WTC11 (cell line): ENCODE results near the gene AFAP1L1. TPM values are rescaled to one million over a fixed set of nuclear protein-coding genes. Genes with fewer than 3 reads are reported as not detected.

Experiments
- ATAC-seq: fragments of 200-7000 bp; cut with Tn5 transposase; 2 replicates; pipeline ENCODE4 v1.10.0; 2021; ENCODE audit warnings: mild to moderate bottlenecking, moderate library complexity
- CTCF ChIA-PET: fragments of 300-600 bp; sonication (Branson Sonifier 250); formaldehyde crosslinking; loops from one replicate; lab custom pipeline; 2021; ENCODE audit warnings: antibody characterized with exemption; lab: Charles Lee
- POLR2A ChIA-PET: fragments of 350-600 bp; sonication (Branson Sonifier 250); formaldehyde crosslinking; loops from one replicate; lab custom pipeline; 2021; ENCODE audit warnings: antibody characterized with exemption; lab: Charles Lee
- DNase-seq: peaks from one replicate; pipeline ENCODE4 v3.0.0; 2021; ENCODE audit warnings: low spot score
- H3K27ac Mint-ChIP-seq: 2 replicates; pipeline ENCODE4 v1.8.0; 2021; ENCODE audit warnings: mixed read lengths
- H3K27me3 Mint-ChIP-seq: 2 replicates; pipeline ENCODE4 v1.8.0; 2021; ENCODE audit warnings: low read depth, mild to moderate bottlenecking, moderate library complexity, mixed read lengths
- H3K36me3 Mint-ChIP-seq: 2 replicates; pipeline ENCODE4 v1.8.0; 2021; ENCODE audit warnings: mixed read lengths
- H3K4me1 Mint-ChIP-seq: 2 replicates; pipeline ENCODE4 v1.8.0; 2022; ENCODE audit warnings: mixed read lengths
- H3K4me3 Mint-ChIP-seq: 2 replicates; pipeline ENCODE4 v1.8.0; 2021; ENCODE audit warnings: mild to moderate bottlenecking, moderate library complexity, mixed read lengths
- H3K9me3 Mint-ChIP-seq: 2 replicates; pipeline ENCODE4 v1.8.0; 2021; ENCODE audit warnings: mixed read lengths
- AR ChIP-seq: fragments of 250-450 bp; sonication (Bioruptor Pico); IDR thresholded peaks from 2 replicates; pipeline ENCODE4 v1.9.0; 2021; ENCODE audit warnings: mild to moderate bottlenecking
- ARID4B ChIP-seq: sonication (generic); formaldehyde crosslinking; IDR thresholded peaks from 2 replicates; pipeline ENCODE4 v1.8.0; 2023; ENCODE audit warnings: missing genetic modification reagents, mild to moderate bottlenecking, borderline replicate concordance
- E2F1 ChIP-seq: sonication (generic); formaldehyde crosslinking; IDR thresholded peaks from 2 replicates; pipeline ENCODE4 v1.8.0; 2022; ENCODE audit warnings: mild to moderate bottlenecking, missing genetic modification reagents
- E2F4 ChIP-seq: sonication (generic); formaldehyde crosslinking; IDR thresholded peaks from 2 replicates; pipeline ENCODE4 v1.8.1; 2022; ENCODE audit warnings: low read depth, mild to moderate bottlenecking, moderate library complexity, missing genetic modification reagents, borderline replicate concordance
- EMX1 ChIP-seq: fragments of 250-450 bp; sonication (Bioruptor Pico); IDR thresholded peaks from 2 replicates; pipeline ENCODE4 v1.8.0; 2021; ENCODE audit warnings: mild to moderate bottlenecking
- ESRRA ChIP-seq: sonication (generic); formaldehyde crosslinking; IDR thresholded peaks from 2 replicates; pipeline ENCODE4 v1.8.1; 2022; ENCODE audit warnings: mild to moderate bottlenecking, missing genetic modification reagents, borderline replicate concordance
- NFATC4 ChIP-seq: fragments of 250-450 bp; sonication (Bioruptor Pico); IDR thresholded peaks from 2 replicates; pipeline ENCODE4 v1.9.0; 2021; ENCODE audit warnings: mild to moderate bottlenecking
- SP1 ChIP-seq: sonication (generic); formaldehyde crosslinking; conservative IDR thresholded peaks from 2 replicates; pipeline ENCODE4 v1.8.1; 2022; ENCODE audit warnings: missing genetic modification reagents
- TCF7 ChIP-seq: sonication (generic); formaldehyde crosslinking; IDR thresholded peaks from 2 replicates; pipeline ENCODE4 v1.8.0; 2022; ENCODE audit warnings: mild to moderate bottlenecking, low read depth, missing genetic modification reagents, moderate library complexity
- TEAD4 ChIP-seq: sonication (generic); formaldehyde crosslinking; IDR thresholded peaks from 2 replicates; pipeline ENCODE4 v1.8.0; 2022; ENCODE audit warnings: mild to moderate bottlenecking, missing genetic modification reagents
- USF2 ChIP-seq: sonication (generic); formaldehyde crosslinking; IDR thresholded peaks from 2 replicates; pipeline ENCODE4 v1.8.1; 2023; ENCODE audit warnings: mild to moderate bottlenecking, missing genetic modification reagents, moderate library complexity
- ZBTB43 ChIP-seq: sonication (generic); formaldehyde crosslinking; IDR thresholded peaks from 2 replicates; pipeline ENCODE4 v1.8.1; 2023; ENCODE audit warnings: mild to moderate bottlenecking, missing genetic modification reagents
- ZNF232 ChIP-seq: sonication (generic); formaldehyde crosslinking; IDR thresholded peaks from 2 replicates; pipeline ENCODE4 v1.8.0; 2022; ENCODE audit warnings: mild to moderate bottlenecking, missing genetic modification reagents
- ZNF423 ChIP-seq: fragments of 250-450 bp; sonication (Bioruptor Pico); IDR thresholded peaks from 2 replicates; pipeline ENCODE4 v2.1.2; 2022; ENCODE audit warnings: mild to moderate bottlenecking, moderate library complexity
- ZNF532 ChIP-seq: fragments of 250-450 bp; sonication (Bioruptor Pico); IDR thresholded peaks from 2 replicates; pipeline ENCODE4 v1.9.0; 2021; ENCODE audit warnings: mild to moderate bottlenecking, borderline replicate concordance
- ZNF671 ChIP-seq: fragments of 250-450 bp; sonication (Bioruptor Pico); IDR thresholded peaks from 2 replicates; pipeline ENCODE4 v1.8.0; 2021; ENCODE audit warnings: mild to moderate bottlenecking
- total RNA-seq: library from RNA; stranded (reverse); gene quantifications from 3 replicates; pipeline ENCODE4 v1.2.3, GENCODE V29; 2021

AFAP1L1 gene
- total RNA-seq, 1 experiment from 2014 or later: 8.4 TPM

GRCh38 chr5:149313151-149313841, 41.6 kb downstream of the AFAP1L1 start:
- Mint-ChIP-seq H3K27me3 (no peaks in the 10 kb centered on the region; the same call in 1 of the 2 replicates), H3K4me1 (peaks cover 27% of the 10 kb centered on the region), H3K36me3 (no peaks in the 10 kb centered on the region), H3K9me3 (no peaks in the 10 kb centered on the region), H3K4me3 (no peak overlapping the region), H3K27ac (no peak overlapping the region)
- DNase-seq: no peak
- POLR2A ChIA-PET: interaction anchor here (0.5 kb wide), 1 partner anchor 42 kb away, joined by 3 read pairs; no protein-coding TSS in a partner anchor
- CTCF ChIA-PET: interaction anchor here (0.8 kb wide), 1 partner anchor 59 kb away, joined by 3 read pairs; no protein-coding TSS in a partner anchor
- TF ChIP-seq NFATC4 (CRISPR knock-in tag) (no peak), ZBTB43 (CRISPR knock-in tag) (no peak), ZNF671 (CRISPR knock-in tag) (no peak)
- no peak for ATAC-seq

GRCh38 chr5:149314571-149315111, 43.0 kb downstream of the AFAP1L1 start:
- POLR2A ChIA-PET: interaction anchor here (0.5 kb wide), 1 partner anchor 514 kb away, joined by 4 read pairs; no protein-coding TSS in a partner anchor
- H3K36me3 Mint-ChIP-seq: no peaks in the 10 kb centered on the region
- H3K9me3 Mint-ChIP-seq: no peaks in the 10 kb centered on the region
- ATAC-seq (no peak), DNase-seq (no peak)
- H3K4me1 Mint-ChIP-seq: peaks cover 27% of the 10 kb centered on the region
- CTCF ChIA-PET: interaction anchor here (0.5 to 2.1 kb wide), 18 partner anchors 9 to 204 kb away, joined by 3 to 10 read pairs (median 4); partner anchors contain the start of genes GRPEL2 and PCYOX1L
- no peaks in the 10 kb centered on the region; the same call in 1 of the 2 replicates for H3K27me3 Mint-ChIP-seq
- H3K27ac Mint-ChIP-seq: no peak overlapping the region
- no peak overlapping the region for H3K4me3 Mint-ChIP-seq
- TF ChIP-seq SP1 (CRISPR knock-in tag) (no peak), ESRRA (CRISPR knock-in tag) (no peak), ZNF532 (CRISPR knock-in tag) (no peak), ZNF423 (no peak), ZNF671 (CRISPR knock-in tag) (no peak), ZNF232 (no peak), AR (CRISPR knock-in tag) (no peak), E2F1 (CRISPR knock-in tag) (no peak), USF2 (CRISPR knock-in tag) (no peak), E2F4 (CRISPR knock-in tag) (no peak), EMX1 (CRISPR knock-in tag) (no peak), TCF7 (CRISPR knock-in tag) (no peak), ARID4B (CRISPR knock-in tag) (no peak), TEAD4 (CRISPR knock-in tag) (no peak)
